Neutrophil (primary cell): ENCODE results near the gene PPP1R15B.

Source experiments
- H3K27ac ChIP-seq: fragments of 200-600 bp; sonication (generic); 2 replicates; pipeline ENCODE4 v1.5.1; 2016; ENCODE audit warnings: mild to moderate bottlenecking, moderate library complexity
- H3K27me3 ChIP-seq: fragments of 200-600 bp; sonication (generic); 2 replicates; pipeline ENCODE4 v1.6.0; 2016; ENCODE audit warnings: mild to moderate bottlenecking
- H3K36me3 ChIP-seq: fragments of 200-600 bp; sonication (generic); 2 replicates; pipeline ENCODE4 v1.5.1; 2017
- H3K4me1 ChIP-seq, 2 experiments: fragments of 200-600 bp in 1 of 2; sonication (generic) in 1 of 2; 1 replicate in 1 of 2; 2 replicates in 1 of 2; pipeline versions ENCODE4 v1.5.1 to v1.6.1; 2013 to 2016; ENCODE audit warnings: low read depth in 1 of 2, low read length in 1 of 2, mild to moderate bottlenecking in 1 of 2, moderate library complexity in 1 of 2; ENCODE audit not compliant: control insufficient read depth in 1 of 2, insufficient read depth in 1 of 2
- H3K4me3 ChIP-seq, 2 experiments: fragments of 200-600 bp in 1 of 2; sonication (generic) in 1 of 2; 1 replicate in 1 of 2; 2 replicates in 1 of 2; pipeline ENCODE4 v1.5.1; 2013 to 2016; ENCODE audit warnings: low read depth in 1 of 2, low read length in 1 of 2, mild to moderate bottlenecking in 1 of 2, moderate library complexity in 1 of 2
- H3K9me3 ChIP-seq: fragments of 200-600 bp; sonication (generic); 2 replicates; pipeline ENCODE4 v1.5.1; 2016
- CTCF ChIP-seq: fragments of 200-600 bp; sonication (generic); IDR thresholded peaks from 2 replicates; pipeline ENCODE4 v1.5.1; 2016; ENCODE audit warnings: antibody characterized with exemption

Gene PPP1R15B

GRCh38 chr1:204411451-204412204 is at the start of gene PPP1R15B:
Gene PPP1R15B, minus strand, starts transcription at chr1:204411817. Its CDS starts 406 bp downstream, at chr1:204411411.
- H3K27ac ChIP-seq = peak within 1 kb of the TSS; percentile 98
- no peaks in the 10 kb centered on the region for H3K36me3 ChIP-seq
- H3K27me3 ChIP-seq = no peaks in the 10 kb centered on the region
- H3K4me1 ChIP-seq = peaks cover 41 to 60% of the 10 kb centered on the region in 2 experiments
- H3K9me3 ChIP-seq = no peaks in the 10 kb centered on the region
- peak within 1 kb of the TSS; percentile 89 to 94 for H3K4me3 ChIP-seq
- no peak for TF ChIP-seq CTCF

- Histone ChIP-seq H3K9me3 (no peaks in the 10 kb centered on the region), H3K4me1 (peaks cover 6 to 9% of the 10 kb centered on the region in 2 experiments), H3K27me3 (no peaks in the 10 kb centered on the region), H3K4me3 (no peak overlapping the region), H3K27ac (no peak overlapping the region), H3K36me3 (no peaks in the 10 kb centered on the region)
- TF ChIP-seq CTCF = no peak
Measured at GRCh38 chr1:204460346-204460745, 48.7 kb upstream of the PPP1R15B start.

- Histone ChIP-seq H3K27me3 (no peaks in the 10 kb centered on the region), H3K27ac (no peak overlapping the region), H3K36me3 (no peaks in the 10 kb centered on the region), H3K9me3 (no peaks in the 10 kb centered on the region), H3K4me3 (no peak overlapping the region), H3K4me1 (peaks cover 6 to 9% of the 10 kb centered on the region in 2 experiments)
- no peak for TF ChIP-seq CTCF
Measured at GRCh38 chr1:204459706-204460105, 48.1 kb upstream of the PPP1R15B start.

GRCh38 chr1:204457666-204458065 is 46.0 kb upstream of the PPP1R15B start:
- no peaks in the 10 kb centered on the region for H3K36me3 ChIP-seq
- TF ChIP-seq CTCF = no peak
- H3K4me3 ChIP-seq = no peak overlapping the region
- no peaks in the 10 kb centered on the region for H3K9me3 ChIP-seq
- peaks cover 6 to 9% of the 10 kb centered on the region in 2 experiments for H3K4me1 ChIP-seq
- H3K27ac ChIP-seq = no peak overlapping the region
- H3K27me3 ChIP-seq = peaks cover 5% of the 10 kb centered on the region

GRCh38 chr1:204456826-204457442 is 45.3 kb upstream of the PPP1R15B start:
- no peak for TF ChIP-seq CTCF
- Histone ChIP-seq H3K9me3 (no peaks in the 10 kb centered on the region), H3K27me3 (peaks cover 5% of the 10 kb centered on the region), H3K27ac (no peak overlapping the region), H3K4me1 (peaks cover 6 to 9% of the 10 kb centered on the region in 2 experiments), H3K36me3 (no peaks in the 10 kb centered on the region), H3K4me3 (no peak overlapping the region)
